Osteocyte (in vitro differentiated cells): ENCODE data around the gene DTX1. TPM values are rescaled to one million over a fixed set of nuclear protein-coding genes. Genes with fewer than 3 reads are reported as not detected.

Experiments used
- DNase-seq: peaks from one replicate; pipeline ENCODE4 v3.0.0; 2021; ENCODE audit warnings: mixed read lengths; ENCODE audit not compliant: unreplicated experiment; ENCODE audit errors: extremely low spot score
- H3K27ac Mint-ChIP-seq: one replicate; pipeline ENCODE4 v1.8.0; 2021; ENCODE audit warnings: mild to moderate bottlenecking, mixed read lengths; ENCODE audit not compliant: unreplicated experiment
- H3K27me3 Mint-ChIP-seq: one replicate; pipeline ENCODE4 v1.8.0; 2021; ENCODE audit warnings: mixed read lengths; ENCODE audit not compliant: unreplicated experiment
- H3K36me3 Mint-ChIP-seq: one replicate; pipeline ENCODE4 v1.8.0; 2021; ENCODE audit warnings: mixed read lengths; ENCODE audit not compliant: unreplicated experiment
- H3K4me1 Mint-ChIP-seq: one replicate; pipeline ENCODE4 v1.8.0; 2021; ENCODE audit warnings: mixed read lengths; ENCODE audit not compliant: unreplicated experiment
- H3K4me3 Mint-ChIP-seq: one replicate; pipeline ENCODE4 v1.8.0; 2021; ENCODE audit warnings: mild to moderate bottlenecking, moderate library complexity, mixed read lengths; ENCODE audit not compliant: unreplicated experiment
- H3K9me3 Mint-ChIP-seq: one replicate; pipeline ENCODE4 v1.8.0; 2021; ENCODE audit warnings: mixed read lengths; ENCODE audit not compliant: unreplicated experiment
- CTCF ChIP-seq: fragments of 200-600 bp; sonication (generic); IDR thresholded peaks from 2 replicates; pipeline ENCODE4 v1.5.0; 2021; ENCODE audit warnings: antibody characterized with exemption, mild to moderate bottlenecking, moderate library complexity
- total RNA-seq: library from RNA; stranded (reverse); gene quantifications from 2 replicates; pipeline ENCODE4 v1.2.1, GENCODE V29; 2021

DTX1 gene
- total RNA-seq, 1 donor from 2014 or later = not detected

GRCh38 chr12:113090740-113091139, 34.2 kb downstream of the DTX1 start:
- no peak overlapping the region for H3K27ac Mint-ChIP-seq

GRCh38 chr12:113091506-113091905, 35.0 kb downstream of the DTX1 start:
- TF ChIP-seq CTCF = no peak
- Mint-ChIP-seq H3K4me3 (no peak overlapping the region), H3K9me3 (no peaks in the 10 kb centered on the region)

More at GRCh38 chr12:113090740-113091139, 34.2 kb downstream of the DTX1 start:
- no peak for DNase-seq
- Mint-ChIP-seq H3K36me3 (no peaks in the 10 kb centered on the region), H3K27me3 (peaks cover 60% of the 10 kb centered on the region), H3K4me3 (no peak overlapping the region), H3K4me1 (peaks cover 3% of the 10 kb centered on the region), H3K9me3 (no peaks in the 10 kb centered on the region)
- no peak for TF ChIP-seq CTCF

GRCh38 chr12:113092607-113093408, 36.3 kb downstream of the DTX1 start:
- no peak overlapping the region for H3K27ac Mint-ChIP-seq
- no peaks in the 10 kb centered on the region for H3K9me3 Mint-ChIP-seq
- H3K36me3 Mint-ChIP-seq = no peaks in the 10 kb centered on the region
- DNase-seq = no peak
- H3K4me1 Mint-ChIP-seq = no peaks in the 10 kb centered on the region
- no peak overlapping the region for H3K4me3 Mint-ChIP-seq
- TF ChIP-seq CTCF = no peak
- peaks cover 46% of the 10 kb centered on the region for H3K27me3 Mint-ChIP-seq

More at GRCh38 chr12:113091506-113091905, 35.0 kb downstream of the DTX1 start:
- no peak for DNase-seq
- no peak overlapping the region for H3K27ac Mint-ChIP-seq
- H3K4me1 Mint-ChIP-seq = peaks cover 3% of the 10 kb centered on the region
- H3K36me3 Mint-ChIP-seq = no peaks in the 10 kb centered on the region
- peaks cover 53% of the 10 kb centered on the region for H3K27me3 Mint-ChIP-seq

GRCh38 chr12:113093409-113094101, 37.0 kb downstream of the DTX1 start:
- H3K4me1 Mint-ChIP-seq = peaks cover 3% of the 10 kb centered on the region
- no peak for DNase-seq
- no peaks in the 10 kb centered on the region for H3K9me3 Mint-ChIP-seq
- H3K36me3 Mint-ChIP-seq = no peaks in the 10 kb centered on the region
- no peak for TF ChIP-seq CTCF
- peaks cover 42% of the 10 kb centered on the region for H3K27me3 Mint-ChIP-seq
- no peak overlapping the region for H3K27ac Mint-ChIP-seq
- H3K4me3 Mint-ChIP-seq = no peak overlapping the region

GRCh38 chr12:113094738-113095137, 38.2 kb downstream of the DTX1 start:
- H3K36me3 Mint-ChIP-seq = no peaks in the 10 kb centered on the region
- H3K4me3 Mint-ChIP-seq = no peak overlapping the region
- no peak overlapping the region for H3K27ac Mint-ChIP-seq
- H3K27me3 Mint-ChIP-seq = peaks cover 36% of the 10 kb centered on the region
- no peaks in the 10 kb centered on the region for H3K9me3 Mint-ChIP-seq
- no peak for DNase-seq
- H3K4me1 Mint-ChIP-seq = peaks cover 3% of the 10 kb centered on the region
- no peak for TF ChIP-seq CTCF
